HG03159 (cell line): ENCODE measurements around the gene LRRC45.

ENCODE experiments used
- ATAC-seq: cut with Tn5 transposase; IDR thresholded peaks from one replicate; pipeline ENCODE4 v1.9.1; 2021; ENCODE audit warnings: mild to moderate bottlenecking, moderate library complexity; ENCODE audit not compliant: unreplicated experiment

Gene LRRC45

GRCh38 chr17:82060614-82061013 is 37.5 kb downstream of the LRRC45 start:
- ATAC-seq = no peak

GRCh38 chr17:82061047-82061925 is 38.2 kb downstream of the LRRC45 start:
- no peak for ATAC-seq

- ATAC-seq = no peak
Observed at GRCh38 chr17:82062076-82062983, 39.2 kb downstream of the LRRC45 start.

DNA sequence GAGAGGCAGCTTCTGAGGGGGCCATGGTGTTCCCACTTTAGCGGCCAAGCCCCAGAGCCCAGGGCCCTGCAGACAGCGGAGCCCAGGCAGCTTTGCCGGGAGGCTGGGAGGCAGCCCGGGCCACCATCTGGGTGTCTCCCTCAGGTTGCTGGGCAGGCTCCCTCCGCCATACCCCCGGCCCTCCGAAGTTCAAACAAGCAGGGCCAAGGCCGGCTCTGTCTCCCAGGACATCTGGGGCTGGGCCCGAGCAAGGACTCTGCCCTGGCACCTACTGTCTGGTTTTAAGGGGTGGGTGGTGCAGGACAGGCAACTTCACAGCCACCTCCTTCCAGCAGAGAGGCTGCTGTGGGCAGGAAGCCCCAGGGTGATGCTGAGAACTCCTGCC is 39.9 kb downstream of the LRRC45 start:
- ATAC-seq = no peak

GRCh38 chr17:82063424-82064415 is 40.6 kb downstream of the LRRC45 start:
- ATAC-seq = no peak

GRCh38 chr17:82064433-82065192 is 41.5 kb downstream of the LRRC45 start:
- ATAC-seq = no peak

- ATAC-seq = peak; percentile 24
Observed at GRCh38 chr17:82065193-82065637, 42.1 kb downstream of the LRRC45 start.

- ATAC-seq = peak; percentile 69
Observed at GRCh38 chr17:82065638-82066303, 42.7 kb downstream of the LRRC45 start, which contains the start of gene DUS1L. TSS of gene DUS1L (minus strand) at chr17:82065804. CDS start at chr17:82065059, 745 bp downstream.

- ATAC-seq = no peak
Observed at GRCh38 chr17:82070611-82071010, 47.5 kb downstream of the LRRC45 start.

DNA sequence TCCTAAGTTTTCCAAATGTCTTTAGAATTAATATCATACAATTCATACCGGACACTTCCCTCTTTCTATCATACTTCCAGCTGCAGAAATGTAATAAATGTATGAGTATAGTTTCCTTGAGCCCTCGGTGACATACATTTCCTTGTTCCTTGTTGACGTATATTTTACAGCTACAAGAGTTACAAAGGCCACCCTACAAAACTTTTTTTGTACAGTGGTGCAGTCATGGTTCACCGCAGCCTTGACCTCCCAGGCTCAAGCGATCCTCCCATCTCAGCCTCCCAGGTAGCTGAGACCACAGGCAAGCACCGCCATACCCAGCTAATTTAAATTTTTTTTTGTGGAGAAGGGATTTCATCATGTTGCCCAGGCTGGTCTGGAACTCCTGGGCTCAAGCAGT is 49.7 kb downstream of the LRRC45 start:
- ATAC-seq = no peak

GRCh38 chr17:82073446-82073845 is 50.3 kb downstream of the LRRC45 start:
- no peak for ATAC-seq

GRCh38 chr17:82076018-82076784 is 53.1 kb downstream of the LRRC45 start:
- ATAC-seq = no peak

GRCh38 chr17:82076785-82077591 is 53.9 kb downstream of the LRRC45 start:
- ATAC-seq = no peak

DNA sequence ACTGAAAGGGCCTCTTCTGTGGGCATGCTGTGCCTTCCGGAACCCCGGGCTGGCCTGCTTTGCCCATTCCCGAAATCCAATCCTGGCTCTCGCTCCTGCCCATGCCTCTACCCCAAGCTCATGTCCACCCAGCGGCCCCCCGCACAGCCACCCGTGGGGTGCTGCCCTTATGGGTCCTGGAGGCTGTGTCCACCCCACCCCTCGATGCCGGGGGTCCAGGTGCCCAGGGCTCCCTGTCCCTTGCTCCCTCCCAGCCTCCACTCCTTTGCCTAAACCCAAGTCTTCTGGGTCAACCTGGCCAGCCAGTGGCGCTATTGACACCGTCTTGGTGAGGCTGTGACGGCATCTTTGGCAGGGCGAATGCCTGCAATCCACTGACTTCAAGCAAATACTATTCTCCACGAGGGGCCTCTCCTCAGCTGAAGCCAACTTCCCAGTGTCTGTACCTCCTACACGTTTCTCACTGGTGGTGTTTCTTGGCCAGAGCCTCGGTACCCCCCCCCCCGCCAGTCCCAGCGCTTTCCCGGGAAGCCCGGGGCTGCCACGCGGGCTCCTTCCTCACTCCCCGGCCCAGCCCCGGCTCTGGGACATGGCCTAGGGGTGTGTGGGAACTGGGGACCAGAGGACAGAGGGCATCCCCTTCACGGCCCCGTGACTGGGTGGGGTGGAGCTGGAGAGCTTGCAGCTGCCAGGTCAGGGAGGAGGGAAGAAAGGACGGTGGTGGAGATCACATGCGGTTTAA is 54.7 kb downstream of the LRRC45 start:
- ATAC-seq = no peak

GRCh38 chr17:82078433-82078832 is 55.3 kb downstream of the LRRC45 start:
- no peak for ATAC-seq

DNA sequence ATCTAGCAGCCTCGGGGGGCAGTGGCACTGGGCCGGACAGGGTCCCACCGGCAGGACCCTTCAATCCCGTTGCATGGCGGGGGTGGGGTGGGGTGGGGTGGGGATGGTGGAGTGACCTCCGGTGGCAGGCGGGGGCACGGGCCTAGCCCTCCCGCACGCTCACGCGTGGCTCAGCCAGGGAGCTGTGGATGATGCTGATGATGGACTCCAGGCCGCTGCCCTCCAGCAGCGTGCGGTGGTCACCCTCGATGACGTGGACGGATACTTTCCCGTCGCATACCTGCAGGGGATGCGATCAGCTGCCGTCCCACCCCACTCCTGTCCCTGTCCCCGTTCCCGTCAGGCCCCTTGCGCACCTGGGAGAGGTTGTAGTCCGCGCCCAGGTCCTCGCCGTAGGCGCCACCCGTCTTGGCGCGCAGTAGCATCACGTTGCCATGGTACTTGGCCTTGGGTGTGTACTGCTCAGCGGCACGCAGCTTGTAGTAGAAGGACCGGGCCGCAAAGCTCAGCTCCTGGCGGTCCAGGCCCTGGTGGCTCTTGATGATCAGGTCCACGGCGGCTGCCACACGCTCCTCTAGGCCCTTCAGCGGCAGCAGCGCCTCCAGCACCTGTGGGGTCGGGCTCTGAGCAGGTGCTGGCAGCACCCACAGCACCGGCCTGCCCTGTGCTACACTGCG is 56.0 kb downstream of the LRRC45 start:
- no peak for ATAC-seq
